HEK293 (cell line): Measurements from ENCODE around the gene FLOT2.

Experiments used
- CTCF ChIA-PET: fragments of 350-600 bp; formaldehyde crosslinking; extraction: SDS; loops from one replicate; lab custom pipeline; 2021; ENCODE audit warnings: antibody characterized with exemption; lab: Yijun Ruan, JAX
- POLR2A ChIA-PET: fragments of 300-600 bp; formaldehyde crosslinking; extraction: SDS; loops from one replicate; lab custom pipeline; 2020; ENCODE audit warnings: antibody characterized with exemption, inconsistent platforms; lab: Yijun Ruan, JAX
- H3K27ac ChIP-seq: fragments of 200-500 bp; sonication (Bioruptor generic); 2 replicates; pipeline ENCODE4 v1.5.1; 2014; ENCODE audit warnings: low read depth, low read length, control low read depth, inconsistent platforms; ENCODE audit errors: extremely low read depth
- H3K36me3 ChIP-seq, 2 experiments: fragments of 200-500 bp in 1 of 2; sonication (Bioruptor generic) in 1 of 2; 1 replicate in 1 of 2; 2 replicates in 1 of 2; pipeline ENCODE4 v1.5.1; 2014 to 2017; ENCODE audit warnings: inconsistent platforms in 2 of 2, low read length in 2 of 2; ENCODE audit not compliant: control insufficient read depth in 2 of 2, insufficient read depth in 1 of 2
- H3K4me1 ChIP-seq: fragments of 200-500 bp; sonication (Bioruptor generic); 2 replicates; pipeline ENCODE4 v1.5.1; 2014; ENCODE audit warnings: mild to moderate bottlenecking, low read length, inconsistent platforms; ENCODE audit not compliant: control insufficient read depth, insufficient read depth
- H3K4me3 ChIP-seq: 2 replicates; pipeline ENCODE4 v1.5.1; 2011; ENCODE audit warnings: low read depth, mild to moderate bottlenecking, control low read depth, low read length, moderate library complexity
- H3K9me3 ChIP-seq: fragments of 200-500 bp; sonication (Bioruptor generic); 2 replicates; pipeline ENCODE4 v1.5.1; 2014; ENCODE audit warnings: low read depth, low read length, inconsistent platforms; ENCODE audit not compliant: control insufficient read depth, insufficient read depth
- GLIS1 ChIP-seq: fragments of 450-650 bp; formaldehyde crosslinking; IDR thresholded peaks from 2 replicates; pipeline ENCODE4 v1.5.1; 2016; ENCODE audit warnings: missing biosample characterization, missing genetic modification characterization
- MYNN ChIP-seq: fragments of 450-650 bp; formaldehyde crosslinking; IDR thresholded peaks from 2 replicates; pipeline ENCODE4 v1.5.1; 2016; ENCODE audit warnings: missing biosample characterization, missing genetic modification characterization, borderline replicate concordance
- ZBTB26 ChIP-seq: fragments of 450-650 bp; formaldehyde crosslinking; optimal IDR thresholded peaks from 2 replicates; pipeline ENCODE3; 2016; ENCODE audit warnings: missing biosample characterization, mild to moderate bottlenecking, missing genetic modification characterization
- ZEB2 ChIP-seq: fragments of 450-650 bp; formaldehyde crosslinking; IDR thresholded peaks from 2 replicates; pipeline ENCODE4 v1.5.1; 2016; ENCODE audit warnings: missing biosample characterization, missing genetic modification characterization
- ZNF37A ChIP-seq: fragments of 450-650 bp; IDR thresholded peaks from 2 replicates; pipeline ENCODE4 v1.5.1; 2018; ENCODE audit warnings: missing biosample characterization, missing genetic modification characterization
- ZNF398 ChIP-seq: fragments of 450-650 bp; formaldehyde crosslinking; IDR thresholded peaks from 2 replicates; pipeline ENCODE4 v1.5.1; 2017; ENCODE audit warnings: missing biosample characterization, missing genetic modification characterization
- ZNF426 ChIP-seq: fragments of 450-650 bp; formaldehyde crosslinking; IDR thresholded peaks from 2 replicates; pipeline ENCODE4 v1.5.1; 2017; ENCODE audit warnings: missing biosample characterization, missing genetic modification characterization, mild to moderate bottlenecking, inconsistent platforms, moderate library complexity
- ZNF473 ChIP-seq: fragments of 450-650 bp; formaldehyde crosslinking; IDR thresholded peaks from 2 replicates; pipeline ENCODE4 v1.5.1; 2017; ENCODE audit warnings: missing biosample characterization, missing genetic modification characterization
- ZNF518A ChIP-seq: fragments of 450-650 bp; formaldehyde crosslinking; conservative IDR thresholded peaks from 2 replicates; pipeline ENCODE4 v1.5.1; 2016; ENCODE audit warnings: low read depth, missing biosample characterization, missing genetic modification characterization
- ZNF660 ChIP-seq: fragments of 450-650 bp; IDR thresholded peaks from 2 replicates; pipeline ENCODE4 v1.5.1; 2018; ENCODE audit warnings: missing biosample characterization, mild to moderate bottlenecking, missing genetic modification characterization
- ZNF670 ChIP-seq: fragments of 450-650 bp; formaldehyde crosslinking; IDR thresholded peaks from 2 replicates; pipeline ENCODE4 v1.5.1; 2016; ENCODE audit warnings: missing biosample characterization, missing genetic modification characterization, low read depth
- ZNF692 ChIP-seq: fragments of 450-650 bp; formaldehyde crosslinking; IDR thresholded peaks from 2 replicates; pipeline ENCODE4 v1.5.1; 2016; ENCODE audit warnings: missing biosample characterization, missing genetic modification characterization
- ZNF791 ChIP-seq: fragments of 450-650 bp; formaldehyde crosslinking; IDR thresholded peaks from 2 replicates; pipeline ENCODE4 v1.5.1; 2016; ENCODE audit warnings: missing biosample characterization, missing genetic modification characterization

FLOT2 gene

GRCh38 chr17:28873839-28874238, 23.7 kb downstream of the FLOT2 start:
- H3K4me1 ChIP-seq: no peaks in the 10 kb centered on the region
- peaks cover 0 to 9% of the 10 kb centered on the region in 2 experiments; a peak in 2 of 3 replicates for H3K36me3 ChIP-seq
- CTCF ChIA-PET: interaction anchor here (1.6 kb wide), 1 partner anchor 110 kb away, joined by 7 read pairs; no protein-coding TSS in a partner anchor
- no peak overlapping the region for H3K27ac ChIP-seq
- POLR2A ChIA-PET: no interaction called here
- no peak for TF ChIP-seq ZNF670
- no peak for TF ChIP-seq ZNF426 (tag by site-specific recombination)
- no peak for TF ChIP-seq ZNF37A (tag by site-specific recombination)
- no peak for TF ChIP-seq ZEB2 (tag by site-specific recombination)
- no peak for TF ChIP-seq ZNF398
- TF ChIP-seq ZNF473 (tag by site-specific recombination): no peak
- no peak for TF ChIP-seq ZNF692
- TF ChIP-seq ZNF660 (tag by site-specific recombination): no peak
- no peak for TF ChIP-seq ZBTB26
- no peaks in the 10 kb centered on the region for H3K9me3 ChIP-seq
- no peak overlapping the region for H3K4me3 ChIP-seq

- Histone ChIP-seq H3K4me1 (no peaks in the 10 kb centered on the region), H3K27ac (no peak overlapping the region), H3K36me3 (no peaks in the 10 kb centered on the region), H3K9me3 (no peaks in the 10 kb centered on the region), H3K4me3 (no peak overlapping the region)
- CTCF ChIA-PET: interaction anchor here (0.5 to 2.8 kb wide), 7 partner anchors 8 to 108 kb away, joined by 3 to 22 read pairs (median 4); no protein-coding TSS in a partner anchor
- POLR2A ChIA-PET: no interaction called here
- TF ChIP-seq ZNF791 (tag by site-specific recombination) (no peak), GLIS1 (peak; percentile 26; the same call in 1 of the 2 replicates), ZNF518A (tag by site-specific recombination) (no peak), MYNN (no peak)
Observed at GRCh38 chr17:28871056-28871579, 26.4 kb downstream of the FLOT2 start.
